Measurements from ENCODE around the gene PIGQ.
A peak's percentile ranks its signal among the peaks of the same experiment; 100 is the strongest.

PIGQ gene

DNA sequence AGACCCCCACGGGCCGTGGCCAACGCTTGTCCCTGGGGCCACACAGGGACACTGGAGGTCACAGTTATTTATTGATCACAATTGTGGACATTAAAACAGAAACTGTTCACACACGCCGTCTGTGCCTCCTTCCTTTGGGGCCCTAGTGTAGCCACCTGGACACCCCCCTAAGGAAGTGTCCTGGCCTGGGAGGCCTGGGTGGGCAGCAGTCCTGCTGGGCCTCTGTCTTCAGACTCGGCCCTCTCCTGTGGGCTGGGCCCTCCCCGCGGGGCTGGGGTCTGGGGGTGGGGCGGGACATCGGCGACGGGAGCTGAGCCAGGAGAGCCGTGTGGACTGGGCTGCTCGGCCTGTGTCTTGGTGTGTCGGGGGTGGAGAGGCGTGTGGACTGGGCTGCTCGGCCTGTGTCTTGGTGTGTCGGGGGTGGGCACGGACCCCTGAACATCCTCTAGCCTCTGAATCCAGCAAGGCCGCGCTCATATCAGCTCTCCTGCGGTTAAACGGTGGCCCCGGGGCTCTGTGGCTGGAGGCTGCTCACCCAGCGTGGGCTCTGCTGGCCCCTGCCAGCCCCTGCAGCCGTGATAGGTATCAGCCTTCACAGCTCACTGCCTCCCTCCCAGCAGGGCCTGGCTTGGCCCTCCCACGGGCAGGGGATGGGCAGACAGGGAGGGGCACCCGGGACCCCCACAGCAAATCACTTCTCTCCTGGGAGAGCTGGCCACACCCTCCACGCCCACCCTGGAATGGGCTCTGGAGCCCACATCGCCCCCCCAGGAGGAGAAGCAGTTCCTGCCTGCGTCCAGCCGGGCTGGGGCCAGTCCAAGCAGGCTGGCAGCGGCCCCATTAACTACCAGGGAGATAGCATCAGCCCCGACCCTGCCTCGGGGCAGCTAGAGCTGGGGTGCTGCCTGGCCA is 4.1 kb upstream of the PIGQ start:
- Histone ChIP-seq H3K9me3 (ENCODE audit: severe bottlenecking) (no peaks in the 10 kb centered on the region), H3K27ac (peak overlapping the region; percentile 72), H3K27me3 (ENCODE audit: insufficient read depth, low read depth, severe bottlenecking) (peaks cover 3% of the 10 kb centered on the region), H3K4me3 (ENCODE audit: low read depth, low read length) (no peak overlapping the region), H3K36me3 (no peaks in the 10 kb centered on the region)
- TF ChIP-seq, protein P1, sequence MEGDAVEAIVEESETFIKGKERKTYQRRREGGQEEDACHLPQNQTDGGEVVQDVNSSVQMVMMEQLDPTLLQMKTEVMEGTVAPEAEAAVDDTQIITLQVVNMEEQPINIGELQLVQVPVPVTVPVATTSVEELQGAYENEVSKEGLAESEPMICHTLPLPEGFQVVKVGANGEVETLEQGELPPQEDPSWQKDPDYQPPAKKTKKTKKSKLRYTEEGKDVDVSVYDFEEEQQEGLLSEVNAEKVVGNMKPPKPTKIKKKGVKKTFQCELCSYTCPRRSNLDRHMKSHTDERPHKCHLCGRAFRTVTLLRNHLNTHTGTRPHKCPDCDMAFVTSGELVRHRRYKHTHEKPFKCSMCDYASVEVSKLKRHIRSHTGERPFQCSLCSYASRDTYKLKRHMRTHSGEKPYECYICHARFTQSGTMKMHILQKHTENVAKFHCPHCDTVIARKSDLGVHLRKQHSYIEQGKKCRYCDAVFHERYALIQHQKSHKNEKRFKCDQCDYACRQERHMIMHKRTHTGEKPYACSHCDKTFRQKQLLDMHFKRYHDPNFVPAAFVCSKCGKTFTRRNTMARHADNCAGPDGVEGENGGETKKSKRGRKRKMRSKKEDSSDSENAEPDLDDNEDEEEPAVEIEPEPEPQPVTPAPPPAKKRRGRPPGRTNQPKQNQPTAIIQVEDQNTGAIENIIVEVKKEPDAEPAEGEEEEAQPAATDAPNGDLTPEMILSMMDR (IDR thresholded peaks at IDR 0.05; ENCODE audit: low read depth, low read length): no peak
- DNase-seq: no peak

DNA sequence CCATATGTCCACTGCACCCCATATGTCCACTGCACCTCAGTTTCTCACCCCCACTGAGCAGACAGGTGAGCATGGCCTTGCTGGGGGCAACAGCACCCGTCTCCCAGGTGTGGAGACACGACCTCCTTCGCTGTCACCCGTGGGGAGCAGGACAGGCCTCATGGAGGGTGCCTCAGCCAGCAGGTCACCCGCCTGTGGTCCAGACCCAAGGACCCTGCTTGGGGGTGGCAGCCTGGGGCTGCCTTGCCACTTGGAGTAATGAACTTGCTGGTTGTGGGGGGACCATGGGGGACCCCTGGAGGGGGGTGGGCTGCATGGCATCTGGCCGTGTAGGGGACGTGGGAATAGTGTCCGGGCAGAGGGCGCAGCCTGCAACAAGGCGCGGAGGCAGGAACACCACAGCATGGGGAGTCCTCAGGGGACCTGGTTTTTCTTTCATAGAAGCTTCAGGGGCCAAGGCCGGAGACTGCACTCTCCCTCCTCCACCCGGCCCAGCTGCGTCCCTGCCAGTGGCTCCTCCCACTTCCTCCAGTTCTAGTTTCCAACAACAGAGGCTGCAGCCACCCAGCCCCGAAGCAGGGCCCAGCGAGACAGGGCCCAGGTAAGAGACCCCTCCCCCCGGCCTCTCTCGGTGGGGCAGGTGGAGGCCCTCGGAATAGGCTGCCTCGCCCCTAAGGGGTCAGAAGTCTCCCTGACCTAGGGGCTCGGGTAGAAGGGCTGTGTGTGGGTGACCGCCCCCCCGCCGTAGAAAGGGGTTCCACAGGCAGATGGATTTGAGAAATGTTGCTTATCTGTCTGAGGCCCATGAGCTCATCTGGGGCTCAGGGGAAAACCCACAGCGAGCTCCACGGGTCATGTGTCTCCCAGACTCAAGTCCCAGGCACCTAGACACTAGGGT is 3.0 kb upstream of the PIGQ start, which contains the start of gene NHLRC4:
Gene NHLRC4, plus strand, starts transcription at position 531 of the 898 bp plus-strand sequence. CDS start 1,043 bp downstream, outside the sequence.
- Histone ChIP-seq H3K27me3 (ENCODE audit: insufficient read depth, low read depth, severe bottlenecking) (no peaks in the 10 kb centered on the region), H3K9me3 (ENCODE audit: severe bottlenecking) (no peaks in the 10 kb centered on the region), H3K27ac (peak within 1 kb of the TSS; percentile 72), H3K4me3 (ENCODE audit: low read depth, low read length) (no peak within 1 kb of the TSS), H3K36me3 (peaks cover 2% of the 10 kb centered on the region)
- TF ChIP-seq, protein P1 (IDR thresholded peaks at IDR 0.05; ENCODE audit: low read depth, low read length): no peak
- DNase-seq: peak; percentile 79

DNA sequence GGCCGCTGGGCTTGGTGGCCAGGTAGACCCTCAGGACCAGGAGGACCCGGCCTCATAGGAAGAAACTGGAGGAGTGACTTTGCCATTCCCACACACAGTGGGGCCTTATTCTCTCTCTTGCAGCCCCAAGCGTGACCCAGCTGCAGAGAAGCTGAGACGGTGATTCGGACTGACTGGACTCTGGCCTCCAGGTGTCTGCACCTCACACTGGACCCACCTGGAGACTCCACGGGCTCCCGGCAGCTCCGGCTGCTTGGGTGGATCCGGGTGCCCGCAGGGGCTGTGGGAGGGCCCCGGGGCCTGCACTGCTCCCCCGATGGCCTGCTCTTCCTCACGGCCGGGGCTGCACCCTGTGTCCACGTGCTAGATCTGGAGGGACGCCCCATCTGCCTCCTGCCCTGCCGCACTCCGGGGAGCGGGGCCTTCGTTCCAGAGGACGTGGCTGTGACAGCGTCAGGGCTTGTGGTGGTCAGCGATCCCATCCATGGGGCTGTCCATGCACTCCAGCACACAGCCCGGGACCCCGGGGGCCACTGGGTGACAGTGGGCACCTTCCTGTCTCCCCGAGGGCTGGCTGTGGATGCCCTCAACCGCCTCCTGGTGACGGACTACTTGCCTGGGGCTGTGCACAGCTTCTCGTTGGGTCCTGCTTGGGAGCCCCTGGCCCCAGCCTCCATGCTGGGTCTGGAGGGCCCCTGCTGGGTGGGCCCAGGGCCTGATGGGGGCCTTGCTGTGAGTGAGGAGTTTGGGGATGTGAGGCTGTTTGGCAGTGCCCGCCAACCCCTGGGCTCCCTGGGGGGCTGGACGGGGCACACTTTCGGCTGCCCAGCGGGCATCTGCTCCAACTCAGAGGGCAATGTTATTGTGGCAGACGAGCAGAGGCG is 2.2 kb upstream of the PIGQ start:
- Histone ChIP-seq H3K27me3 (ENCODE audit: insufficient read depth, low read depth, severe bottlenecking) (no peaks in the 10 kb centered on the region), H3K27ac (peak overlapping the region; percentile 72), H3K4me3 (ENCODE audit: low read depth, low read length) (no peak overlapping the region), H3K9me3 (ENCODE audit: severe bottlenecking) (no peaks in the 10 kb centered on the region), H3K36me3 (peaks cover 7% of the 10 kb centered on the region)
- TF ChIP-seq, protein P1 (IDR thresholded peaks at IDR 0.05; ENCODE audit: low read depth, low read length): no peak
- no peak for DNase-seq

DNA sequence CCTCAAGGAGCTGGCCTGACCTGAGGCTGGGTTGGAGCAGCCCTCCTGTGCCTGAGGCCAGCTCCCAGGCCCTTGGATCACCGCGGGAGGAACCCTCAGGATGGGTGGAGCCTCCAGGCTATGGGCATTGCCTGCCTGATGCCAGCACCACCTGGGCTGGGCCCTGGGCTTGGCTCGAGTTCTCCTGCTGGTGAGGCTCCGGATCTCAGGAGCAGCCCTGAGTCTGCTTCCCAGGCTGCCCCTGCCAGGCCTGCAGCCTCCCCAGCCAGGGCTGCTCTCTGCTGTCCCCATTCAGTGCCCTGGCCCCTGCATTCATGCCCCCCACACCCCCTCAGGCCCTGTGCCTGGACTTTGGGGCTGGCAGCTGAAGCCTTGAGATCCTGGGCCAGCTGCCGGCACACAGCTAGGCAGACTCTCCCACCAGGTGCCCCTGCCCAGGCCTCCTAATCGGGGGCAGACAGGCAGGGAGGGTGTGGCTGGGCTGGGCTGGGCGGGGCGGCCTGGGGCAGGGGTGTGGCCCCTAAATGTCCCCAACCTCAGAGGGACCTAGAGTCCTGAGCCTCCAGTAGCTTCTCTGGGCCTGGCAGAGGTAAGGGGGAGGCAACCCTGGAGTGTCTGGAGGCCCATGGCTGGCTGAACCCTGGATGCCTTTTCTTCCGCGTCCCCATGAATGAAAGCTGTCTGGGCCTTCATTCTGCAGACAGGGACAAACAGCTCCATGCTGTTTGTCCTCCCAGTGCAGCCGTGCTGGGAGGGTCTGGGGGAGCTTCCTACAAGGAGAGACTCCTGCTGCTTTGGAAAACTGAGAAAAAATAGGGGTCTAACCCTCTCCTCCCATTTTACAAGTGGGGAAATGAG is 1.1 kb upstream of the PIGQ start:
- TF ChIP-seq, protein P1 (IDR thresholded peaks at IDR 0.05; ENCODE audit: low read depth, low read length): no peak
- Histone ChIP-seq H3K4me3 (ENCODE audit: low read depth, low read length) (no peak overlapping the region), H3K9me3 (ENCODE audit: severe bottlenecking) (no peaks in the 10 kb centered on the region), H3K27me3 (ENCODE audit: insufficient read depth, low read depth, severe bottlenecking) (no peaks in the 10 kb centered on the region), H3K36me3 (peaks cover 7% of the 10 kb centered on the region), H3K27ac (peak overlapping the region; percentile 89)
- DNase-seq: no peak
